HEK293T (cell line): ENCODE measurements around the gene TPX2.
"Not testable (repeated sequence)": the region's sequence is repeated elsewhere in the genome, so short reads cannot be mapped to it uniquely, and the experiment has no call there.

Experiments used
- CTCF ChIA-PET: fragments of 350-600 bp; formaldehyde crosslinking; extraction: SDS; loops from one replicate; lab custom pipeline; 2021; ENCODE audit warnings: antibody characterized with exemption, inconsistent platforms; lab: Yijun Ruan, JAX
- POLR2A ChIA-PET: fragments of 350-600 bp; formaldehyde crosslinking; extraction: SDS; loops from one replicate; lab custom pipeline; 2020; ENCODE audit warnings: antibody characterized with exemption, inconsistent platforms; lab: Yijun Ruan, JAX
- DNase-seq: peaks from one replicate; pipeline ENCODE4 v3.0.0; 2012; ENCODE audit warnings: mixed read lengths; ENCODE audit errors: extremely low spot score
- ARNT ChIP-seq: fragments of 450-650 bp; IDR thresholded peaks from 2 replicates; pipeline ENCODE4 v1.6.1; 2017; ENCODE audit warnings: mild to moderate bottlenecking
- BHLHE40 ChIP-seq: fragments of 450-650 bp; IDR thresholded peaks from 2 replicates; pipeline ENCODE4 v1.6.1; 2016; ENCODE audit warnings: mild to moderate bottlenecking, moderate library complexity, borderline replicate concordance
- CTBP1 ChIP-seq: fragments of 450-650 bp; IDR thresholded peaks from 2 replicates; pipeline ENCODE4 v1.6.1; 2016; ENCODE audit warnings: borderline replicate concordance
- ELF4 ChIP-seq: fragments of 450-650 bp; IDR thresholded peaks from 2 replicates; pipeline ENCODE4 v1.6.1; 2017; ENCODE audit warnings: antibody characterized with exemption
- FOXA1 ChIP-seq: fragments of 450-650 bp; IDR thresholded peaks from 2 replicates; pipeline ENCODE4 v1.6.1; 2016; ENCODE audit warnings: mild to moderate bottlenecking
- FOXK2 ChIP-seq: fragments of 450-650 bp; IDR thresholded peaks from 2 replicates; pipeline ENCODE4 v1.6.1; 2016; ENCODE audit warnings: mild to moderate bottlenecking
- FOXM1 ChIP-seq: fragments of 450-650 bp; IDR thresholded peaks from 2 replicates; pipeline ENCODE4 v1.6.1; 2017; ENCODE audit warnings: mild to moderate bottlenecking, borderline replicate concordance
- HDGF ChIP-seq: fragments of 450-650 bp; IDR thresholded peaks from 2 replicates; pipeline ENCODE4 v1.6.1; 2017; ENCODE audit warnings: antibody characterized with exemption, borderline replicate concordance
- L3MBTL2 ChIP-seq: fragments of 450-650 bp; conservative IDR thresholded peaks from 2 replicates; pipeline ENCODE4 v1.6.1; 2016; ENCODE audit warnings: mild to moderate bottlenecking
- LEF1 ChIP-seq: fragments of 450-650 bp; IDR thresholded peaks from 2 replicates; pipeline ENCODE4 v1.6.1; 2017; ENCODE audit warnings: mild to moderate bottlenecking, borderline replicate concordance
- NFRKB ChIP-seq: fragments of 450-650 bp; IDR thresholded peaks from 2 replicates; pipeline ENCODE4 v1.6.1; 2016; ENCODE audit warnings: mild to moderate bottlenecking, moderate library complexity
- SP1 ChIP-seq: fragments of 450-650 bp; IDR thresholded peaks from 2 replicates; pipeline ENCODE4 v1.6.1; 2017
- SUZ12 ChIP-seq: fragments of 450-650 bp; IDR thresholded peaks from 2 replicates; pipeline ENCODE4 v1.6.1; 2016; ENCODE audit warnings: mild to moderate bottlenecking
- TARDBP ChIP-seq: fragments of 450-650 bp; IDR thresholded peaks from 2 replicates; pipeline ENCODE4 v1.6.1; 2016
- ZNF384 ChIP-seq: fragments of 450-650 bp; IDR thresholded peaks from 2 replicates; pipeline ENCODE4 v1.6.1; 2016
- TF ChIP-seq, protein P1 (sequence below): fragments of 450-650 bp; IDR thresholded peaks from 2 replicates; pipeline ENCODE4 v1.6.1; 2016

TPX2 gene

DNA sequence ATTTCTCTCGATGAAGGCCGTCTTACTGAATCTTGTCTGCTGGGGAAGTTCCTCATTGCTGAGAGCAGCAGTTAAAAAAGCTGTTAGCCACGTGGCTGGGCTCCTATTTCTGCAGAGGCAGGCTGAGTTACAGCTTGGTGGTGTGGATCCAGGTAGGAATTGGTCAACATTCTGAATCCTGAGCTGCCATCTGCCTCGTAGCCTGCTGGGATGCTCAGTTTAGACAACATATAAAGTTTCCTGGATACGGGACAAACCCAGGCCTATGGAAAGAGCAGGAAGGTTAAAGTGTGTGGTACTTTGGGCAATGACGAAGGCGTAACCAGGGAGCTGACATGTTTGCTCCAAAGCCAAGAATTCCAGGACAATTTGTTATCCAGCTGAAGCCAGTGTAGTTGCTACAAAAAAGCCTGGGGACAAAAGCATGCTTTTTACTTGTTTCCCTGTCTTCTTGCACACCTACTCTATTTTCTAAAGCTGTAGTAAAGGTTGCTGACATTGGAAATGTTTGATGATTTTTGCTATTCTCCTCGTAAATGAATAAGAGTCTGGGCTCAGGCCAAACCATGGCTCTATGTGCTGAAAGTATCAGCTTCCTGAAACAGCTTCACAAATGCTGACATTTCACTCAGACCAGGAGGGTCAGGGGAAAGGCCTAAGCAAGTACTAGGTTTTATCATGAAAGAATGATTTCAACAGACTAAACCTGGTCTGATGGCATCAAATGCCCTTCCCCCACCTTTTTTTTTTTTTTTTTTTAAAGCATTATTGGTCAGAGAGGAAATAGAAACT is 67.7 kb downstream of the TPX2 start:
- ChIA-PET CTCF (no interaction called here), POLR2A (no interaction called here)
- DNase-seq, result no peak
- TF ChIP-seq NFRKB (no peak), SP1 (no peak), CTBP1 (no peak), FOXK2 (no peak), BHLHE40 (no peak), LEF1 (no peak)
- TF ChIP-seq, protein P1, sequence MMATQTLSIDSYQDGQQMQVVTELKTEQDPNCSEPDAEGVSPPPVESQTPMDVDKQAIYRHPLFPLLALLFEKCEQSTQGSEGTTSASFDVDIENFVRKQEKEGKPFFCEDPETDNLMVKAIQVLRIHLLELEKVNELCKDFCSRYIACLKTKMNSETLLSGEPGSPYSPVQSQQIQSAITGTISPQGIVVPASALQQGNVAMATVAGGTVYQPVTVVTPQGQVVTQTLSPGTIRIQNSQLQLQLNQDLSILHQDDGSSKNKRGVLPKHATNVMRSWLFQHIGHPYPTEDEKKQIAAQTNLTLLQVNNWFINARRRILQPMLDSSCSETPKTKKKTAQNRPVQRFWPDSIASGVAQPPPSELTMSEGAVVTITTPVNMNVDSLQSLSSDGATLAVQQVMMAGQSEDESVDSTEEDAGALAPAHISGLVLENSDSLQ, result no peak

DNA sequence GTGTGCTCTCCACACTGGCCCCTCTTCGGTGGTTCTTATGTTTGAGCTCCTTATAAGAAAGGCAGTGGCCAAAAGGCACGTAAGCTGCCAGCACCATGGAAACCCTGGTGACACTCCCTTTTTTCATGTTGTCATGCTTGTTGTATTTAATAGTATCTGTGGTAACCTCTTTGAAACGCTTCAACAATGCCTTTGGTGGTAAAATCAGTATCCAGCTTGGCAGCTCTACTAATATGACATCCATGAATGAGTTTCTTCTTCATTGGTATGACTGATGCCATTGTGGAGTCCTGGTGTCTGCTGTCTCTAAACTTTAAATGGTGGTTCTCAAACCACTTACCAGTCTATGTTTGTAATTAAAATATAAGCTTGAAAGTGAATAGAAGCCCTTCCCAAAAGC is 69.4 kb downstream of the TPX2 start:
- POLR2A ChIA-PET, result no interaction called here

DNA sequence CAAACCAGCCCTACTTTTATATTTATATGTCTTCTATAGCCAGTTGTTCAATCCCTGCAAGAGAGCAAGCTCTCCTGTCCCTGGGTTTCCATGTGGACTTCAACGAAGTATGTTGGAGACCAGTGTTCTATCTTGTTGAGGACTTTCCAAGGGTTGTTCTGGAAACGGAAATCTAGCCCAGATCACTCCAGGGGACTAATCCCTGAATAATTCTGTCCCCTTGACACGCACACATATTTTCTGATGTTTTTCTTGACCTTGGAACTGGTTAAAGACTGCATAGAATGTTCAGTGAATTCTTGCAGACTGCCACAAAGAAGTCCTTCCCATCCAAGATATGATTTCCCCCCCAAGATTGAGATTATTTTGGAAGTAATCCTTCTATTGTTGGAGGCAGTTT is 70.6 kb downstream of the TPX2 start:
- ChIA-PET CTCF (interaction anchor here (1.1 to 1.9 kb wide), 2 partner anchors 14 to 175 kb away, joined by 3 to 7 read pairs; no protein-coding TSS in a partner anchor), POLR2A (no interaction called here)
- no peak for DNase-seq
- TF ChIP-seq HDGF (no peak), LEF1 (no peak)

More for the DNA sequence above, 69.4 kb downstream of the TPX2 start:
- no peak for DNase-seq
- no peak for TF ChIP-seq ELF4
- no peak for TF ChIP-seq SUZ12
- TF ChIP-seq, protein P1, result no peak
- no peak for TF ChIP-seq L3MBTL2
- no peak for TF ChIP-seq SP1
- no peak for TF ChIP-seq HDGF
- TF ChIP-seq ZNF384, result no peak
- no peak for TF ChIP-seq FOXM1
- TF ChIP-seq LEF1, result no peak
- no peak for TF ChIP-seq CTBP1
- TF ChIP-seq FOXK2, result no peak
- TF ChIP-seq BHLHE40, result no peak
- TF ChIP-seq FOXA1, result no peak
- TF ChIP-seq ARNT, result no peak
- TF ChIP-seq NFRKB, result no peak
- TF ChIP-seq TARDBP, result no peak
- CTCF ChIA-PET, result interaction anchor here (1.1 to 1.9 kb wide), 2 partner anchors 15 to 174 kb away, joined by 3 to 7 read pairs; no protein-coding TSS in a partner anchor

DNA sequence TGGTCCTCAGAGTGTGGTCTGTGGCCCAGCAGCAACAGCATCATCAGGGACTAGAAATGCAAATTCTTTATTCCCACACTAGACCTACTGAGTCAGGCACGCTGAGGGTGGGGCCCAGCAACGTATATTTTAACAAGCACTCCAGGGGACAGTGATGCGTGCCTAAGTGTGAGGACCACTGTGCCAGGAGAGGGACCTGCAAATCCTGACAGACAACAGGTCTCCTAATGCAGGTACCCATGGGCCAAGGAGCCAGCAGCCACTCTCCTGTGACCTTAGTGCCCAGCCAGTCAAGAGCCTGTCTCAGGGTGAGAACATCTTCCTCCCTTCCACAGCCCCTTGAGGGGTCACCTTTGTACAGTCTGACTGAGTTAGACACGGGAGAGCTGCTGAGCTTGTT is 72.1 kb downstream of the TPX2 start:
- CTCF ChIA-PET, result no interaction called here
- TF ChIP-seq HDGF (no peak), CTBP1 (no peak), ELF4 (no peak), ZNF384 (no peak), FOXK2 (no peak), TARDBP (no peak), LEF1 (no peak), SUZ12 (no peak)
- POLR2A ChIA-PET, result interaction anchor here (0.6 kb wide), 1 partner anchor 151 kb away, joined by 3 read pairs; no protein-coding TSS in a partner anchor
- no peak for DNase-seq

DNA sequence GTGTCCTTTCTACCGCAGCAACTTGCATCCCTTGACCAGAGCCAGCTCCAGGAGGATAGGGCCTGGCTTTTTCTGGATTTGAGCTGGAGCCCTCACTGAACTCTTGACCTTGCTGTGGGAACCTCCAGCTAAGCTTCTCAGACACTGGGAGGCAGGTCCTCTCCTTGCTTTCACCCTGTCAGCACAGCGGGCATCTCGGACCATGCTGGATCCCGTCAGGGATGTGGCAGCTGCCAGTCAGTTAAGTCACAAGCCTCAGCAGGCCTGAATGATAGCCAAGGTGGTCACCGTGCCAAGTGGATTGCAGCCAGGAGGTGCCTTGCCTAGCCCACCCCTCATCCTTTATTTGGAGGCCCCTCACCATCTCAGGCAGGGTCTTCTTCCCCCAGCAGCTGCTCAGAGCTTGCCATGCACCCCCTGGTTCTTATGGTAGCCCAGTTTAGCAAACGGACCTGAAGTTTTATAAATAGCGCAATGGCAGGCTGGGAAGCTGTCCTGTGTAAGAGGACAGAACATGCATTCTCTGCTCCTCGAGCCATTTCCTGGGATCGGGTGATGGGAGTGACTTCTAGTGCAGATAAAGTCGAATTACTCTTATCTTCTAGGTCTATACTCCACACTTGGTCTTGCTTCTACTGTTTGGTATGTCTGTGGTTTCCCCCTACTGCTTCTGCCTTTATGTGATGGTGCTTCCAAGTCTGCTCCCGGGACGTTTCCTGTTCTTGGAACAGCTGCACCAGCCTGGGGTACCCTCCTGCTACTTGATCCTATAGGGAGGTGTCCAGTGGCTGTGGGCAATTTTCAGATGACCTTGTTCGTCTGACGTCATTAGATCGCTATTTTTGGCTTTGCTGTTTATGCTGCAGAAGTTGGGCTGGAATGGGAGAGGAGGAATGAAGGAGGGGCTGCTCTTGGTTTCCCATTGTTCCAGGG is 73.0 kb downstream of the TPX2 start:
- POLR2A ChIA-PET, result no interaction called here
- no peak for DNase-seq
- CTCF ChIA-PET, result no interaction called here
- no peak for TF ChIP-seq FOXM1

DNA sequence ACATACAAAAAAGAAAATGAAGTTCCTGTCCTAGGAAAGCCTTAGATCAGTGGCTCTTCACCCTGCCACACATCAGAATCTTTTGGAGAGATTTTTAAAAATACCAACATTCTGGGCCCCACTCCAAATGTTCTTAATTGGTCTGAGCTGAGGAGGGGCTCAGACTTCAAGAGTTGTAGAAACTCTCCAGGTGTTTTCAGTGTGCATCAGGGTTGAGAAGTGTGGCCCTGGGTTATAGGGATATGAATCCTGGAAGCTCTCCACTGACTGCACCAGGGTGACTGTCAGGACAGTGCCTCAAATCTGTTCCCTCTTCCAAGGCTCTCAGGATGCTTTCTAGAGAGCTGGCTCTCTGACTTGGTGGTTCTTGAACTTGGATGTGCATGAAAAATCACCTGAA is 74.5 kb downstream of the TPX2 start:
- TF ChIP-seq TARDBP, result no peak
- POLR2A ChIA-PET, result no interaction called here
- CTCF ChIA-PET, result interaction anchor here (0.5 kb wide), 1 partner anchor 186 kb away, joined by 3 read pairs; no protein-coding TSS in a partner anchor
- no peak for DNase-seq

DNA sequence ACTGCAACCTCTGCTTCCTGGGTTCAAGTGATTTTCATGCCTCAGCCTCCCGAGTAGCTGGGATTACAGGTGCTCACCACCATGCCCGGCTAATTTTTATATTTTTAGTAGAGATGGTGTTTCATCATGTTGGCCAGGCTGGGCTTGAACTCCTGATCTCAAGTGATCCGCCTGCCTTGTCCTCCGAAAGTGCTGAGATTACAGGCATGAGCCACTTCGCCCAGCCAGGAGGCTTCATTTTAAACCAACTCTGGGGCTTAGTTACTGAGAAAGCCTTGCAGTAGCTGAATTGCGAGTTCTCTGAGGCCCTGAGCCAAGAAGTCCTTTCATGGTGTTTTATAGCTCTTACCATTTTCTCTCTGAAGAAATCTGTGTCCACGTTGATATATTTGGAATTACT is 75.1 kb downstream of the TPX2 start:
- CTCF ChIA-PET, DNase-seq, POLR2A ChIA-PET: not testable (repeated sequence)
